ENCODE results near the gene TFDP1. TPM values are rescaled to one million over a fixed set of nuclear protein-coding genes. Genes with fewer than 3 reads are reported as not detected.

TFDP1 gene
- total RNA-seq, 3 donors from 2014 or later (not counting 1 experiment from before 2014, with no cell fraction given): 26.3 to 44.3 (median 29.2) TPM

- H3K27me3 ChIP-seq (ENCODE audit: control insufficient read depth, insufficient read depth, low read length): no peaks in the 10 kb centered on the region
- H3K9me3 ChIP-seq (ENCODE audit: control insufficient read depth, insufficient read depth, low read length): peaks cover 4% of the 10 kb centered on the region
- ATAC-seq: no peak
- no peak overlapping the region for H3K4me3 Mint-ChIP-seq
- H3K36me3 ChIP-seq (ENCODE audit: control insufficient read depth, insufficient read depth, low read length): no peaks in the 10 kb centered on the region
- H3K27ac ChIP-seq (ENCODE audit: low read length): no peak overlapping the region
- intact Hi-C loops (cut with micrococcal nuclease): no loop called here
- H3K4me1 ChIP-seq (ENCODE audit: control insufficient read depth, insufficient read depth, low read length): no peaks in the 10 kb centered on the region
- H3K9me3 Mint-ChIP-seq: no peaks in the 10 kb centered on the region
- TF ChIP-seq CTCF (IDR thresholded peaks at IDR 0.05): no peak
- H3K27ac Mint-ChIP-seq: no peak overlapping the region
- H3K4me1 Mint-ChIP-seq: peaks cover 18 to 30% of the 10 kb centered on the region in 2 donors
- WGBS (ENCODE audit: insufficient coverage): 98% methylated on average over 5 of the region's 5 CpGs
- no peak overlapping the region for H3K4me3 ChIP-seq (ENCODE audit: low read length)
- H3K27me3 Mint-ChIP-seq (ENCODE audit: low read depth in 2 of 2): no peaks in the 10 kb centered on the region
- no peaks in the 10 kb centered on the region for H3K36me3 Mint-ChIP-seq
- no peak for DNase-seq
These were observed 13.5 kb downstream of the TFDP1 start for GRCh38 chr13:113598081-113598410.

DNA sequence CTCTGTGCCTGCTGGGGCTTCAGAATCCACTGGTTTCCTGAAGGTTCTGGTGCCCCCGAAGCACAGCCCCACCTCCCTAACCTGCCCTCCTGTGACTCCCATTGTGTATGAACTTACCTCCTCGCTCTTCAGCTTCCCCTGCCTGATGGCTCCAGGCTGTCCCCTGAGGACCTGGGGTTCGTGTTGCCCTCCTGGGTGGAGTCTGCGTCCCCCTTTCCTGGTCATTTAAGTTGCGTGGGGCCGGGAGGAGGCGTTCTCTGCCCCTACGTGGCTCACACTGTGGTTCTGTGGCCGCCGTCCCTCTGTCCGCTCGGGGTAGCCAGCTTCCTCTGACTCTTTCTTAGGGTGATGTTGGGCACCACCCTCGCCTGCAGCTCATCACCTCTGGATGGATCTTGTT is 13.9 kb downstream of the TFDP1 start:
- H3K27ac Mint-ChIP-seq: no peak overlapping the region
- no peak for DNase-seq
- no peak overlapping the region for H3K4me3 Mint-ChIP-seq
- H3K4me3 ChIP-seq (ENCODE audit: low read length): no peak overlapping the region
- no peak for ATAC-seq
- no peak for TF ChIP-seq CTCF (IDR thresholded peaks at IDR 0.05)
- H3K9me3 ChIP-seq (ENCODE audit: control insufficient read depth, insufficient read depth, low read length): peaks cover 4% of the 10 kb centered on the region
- no peaks in the 10 kb centered on the region for H3K9me3 Mint-ChIP-seq
- H3K36me3 ChIP-seq (ENCODE audit: control insufficient read depth, insufficient read depth, low read length): no peaks in the 10 kb centered on the region
- no peak overlapping the region for H3K27ac ChIP-seq (ENCODE audit: low read length)
- 87% methylated on average over 13 of the region's 13 CpGs for WGBS (ENCODE audit: insufficient coverage)
- no peaks in the 10 kb centered on the region for H3K36me3 Mint-ChIP-seq
- no peaks in the 10 kb centered on the region for H3K27me3 ChIP-seq (ENCODE audit: control insufficient read depth, insufficient read depth, low read length)
- H3K4me1 Mint-ChIP-seq: peaks cover 19 to 32% of the 10 kb centered on the region in 2 donors
- no peaks in the 10 kb centered on the region for H3K27me3 Mint-ChIP-seq (ENCODE audit: low read depth in 2 of 2)
- no peaks in the 10 kb centered on the region for H3K4me1 ChIP-seq (ENCODE audit: control insufficient read depth, insufficient read depth, low read length)
- intact Hi-C loops (cut with micrococcal nuclease): no loop called here

DNA sequence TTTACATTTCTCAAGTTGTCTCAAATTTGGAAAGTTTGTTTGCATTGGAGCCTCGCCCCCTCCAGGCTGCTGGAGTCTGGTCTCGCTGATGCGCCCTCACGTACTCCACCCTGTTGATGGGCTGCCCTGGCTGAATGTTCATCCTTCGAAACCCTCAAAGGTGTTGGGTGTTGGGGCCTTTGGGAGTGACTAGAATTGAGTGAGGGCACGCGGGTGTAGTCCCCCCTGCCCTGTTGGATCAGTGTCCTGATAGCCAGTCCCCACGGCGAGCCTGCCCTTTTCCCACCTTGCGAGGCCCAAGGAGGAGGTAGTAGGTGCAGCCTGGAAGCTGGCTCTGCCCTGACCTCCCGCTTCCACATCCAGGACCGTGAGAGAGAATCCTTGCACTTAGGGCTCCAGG is 14.8 kb downstream of the TFDP1 start:
- Mint-ChIP-seq H3K27me3 (ENCODE audit: low read depth in 2 of 2) (no peaks in the 10 kb centered on the region), H3K9me3 (no peaks in the 10 kb centered on the region), H3K27ac (no peak overlapping the region), H3K4me1 (peaks cover 19 to 32% of the 10 kb centered on the region in 2 donors), H3K4me3 (no peak overlapping the region), H3K36me3 (no peaks in the 10 kb centered on the region)
- Histone ChIP-seq H3K4me3 (ENCODE audit: low read length) (no peak overlapping the region), H3K27me3 (ENCODE audit: control insufficient read depth, insufficient read depth, low read length) (no peaks in the 10 kb centered on the region), H3K4me1 (ENCODE audit: control insufficient read depth, insufficient read depth, low read length) (peaks cover 3% of the 10 kb centered on the region), H3K27ac (ENCODE audit: low read length) (no peak overlapping the region), H3K9me3 (ENCODE audit: control insufficient read depth, insufficient read depth, low read length) (peaks cover 4% of the 10 kb centered on the region), H3K36me3 (ENCODE audit: control insufficient read depth, insufficient read depth, low read length) (no peaks in the 10 kb centered on the region)
- WGBS (ENCODE audit: insufficient coverage): 99% methylated on average over 12 of the region's 12 CpGs
- intact Hi-C loops (cut with micrococcal nuclease): no loop called here
- DNase-seq (no peak), ATAC-seq (no peak)
- TF ChIP-seq CTCF (IDR thresholded peaks at IDR 0.05): no peak
